CD14-positive monocyte (primary cell): ENCODE results near the gene TBCEL. TPM values are rescaled to one million over a fixed set of nuclear protein-coding genes. Genes with fewer than 3 reads are reported as not detected.

Source experiments
- DNase-seq, 3 donors: peaks; one replicate each; pipeline ENCODE4 v3.0.0-alpha.2; 2011 to 2022
- H2AFZ ChIP-seq: 2 replicates; pipeline ENCODE4 v1.6.0; 2012; ENCODE audit warnings: mild to moderate bottlenecking, low read depth, low read length, inconsistent platforms; ENCODE audit not compliant: insufficient read depth, poor library complexity, severe bottlenecking
- H3K27ac ChIP-seq, 2 donors: 1 replicate in 1 of 2; 2 replicates in 1 of 2; pipeline ENCODE4 v1.5.1; 2012 to 2013; ENCODE audit warnings: low read length in 2 of 2, control low read depth in 1 of 2, inconsistent platforms in 1 of 2, low read depth in 1 of 2, mild to moderate bottlenecking in 1 of 2
- H3K27me3 ChIP-seq, 2 donors: one replicate each; pipeline versions ENCODE4 v1.6.0 to v1.6.1; 2011 to 2013; ENCODE audit warnings: low read length in 2 of 2; ENCODE audit not compliant: control insufficient read depth in 2 of 2, insufficient read depth in 2 of 2
- H3K36me3 ChIP-seq, 2 donors: replicated peaks in 1 of 2; 1 replicate in 1 of 2; 2 replicates in 1 of 2; pipeline versions ENCODE4 v1.5.1 to v1.6.1; 2012 to 2013; ENCODE audit warnings: low read length in 2 of 2, control low read depth in 1 of 2, inconsistent platforms in 1 of 2, mild to moderate bottlenecking in 1 of 2; ENCODE audit not compliant: insufficient read depth in 2 of 2, control insufficient read depth in 1 of 2
- H3K4me1 ChIP-seq, 2 donors: 1 replicate in 1 of 2; 2 replicates in 1 of 2; pipeline versions ENCODE4 v1.5.1 to v1.6.1; 2012 to 2013; ENCODE audit warnings: low read length in 2 of 2, control low read depth in 1 of 2, inconsistent platforms in 1 of 2, mild to moderate bottlenecking in 1 of 2, moderate library complexity in 1 of 2; ENCODE audit not compliant: insufficient read depth in 2 of 2, control insufficient read depth in 1 of 2
- H3K4me2 ChIP-seq: replicated peaks from 2 replicates; pipeline ENCODE3; 2012; ENCODE audit warnings: low read length, moderate library complexity, mild to moderate bottlenecking; ENCODE audit not compliant: poor library complexity, severe bottlenecking; ENCODE audit errors: extremely low read depth
- H3K4me3 ChIP-seq, 3 experiments: fragments of 200-600 bp in 1 of 3; sonication (generic) in 1 of 3; replicated peaks in 1 of 3; 1 replicate in 2 of 3; 2 replicates in 1 of 3; pipeline ENCODE4 v1.5.1; 2011 to 2013; ENCODE audit warnings: low read length in 3 of 3, mild to moderate bottlenecking in 3 of 3, control low read depth in 2 of 3, low read depth in 2 of 3, inconsistent platforms in 1 of 3, moderate library complexity in 1 of 3
- H3K79me2 ChIP-seq: 2 replicates; pipeline ENCODE4 v1.6.0; 2012; ENCODE audit warnings: mild to moderate bottlenecking, control low read depth, inconsistent platforms, low read length, moderate library complexity; ENCODE audit not compliant: insufficient read depth
- H3K9ac ChIP-seq: 2 replicates; pipeline ENCODE4 v1.6.0; 2017; ENCODE audit warnings: low read length, mild to moderate bottlenecking; ENCODE audit not compliant: insufficient read depth, poor library complexity, severe bottlenecking
- H3K9me3 ChIP-seq, 2 donors: replicated peaks in 1 of 2; 1 replicate in 1 of 2; 2 replicates in 1 of 2; pipeline versions ENCODE4 v1.5.1 to v1.6.1; 2012 to 2013; ENCODE audit warnings: low read length in 2 of 2, control low read depth in 1 of 2; ENCODE audit not compliant: control insufficient read depth in 1 of 2, insufficient read depth in 1 of 2
- H4K20me1 ChIP-seq: 2 replicates; pipeline ENCODE4 v1.6.0; 2012; ENCODE audit warnings: mild to moderate bottlenecking, low read length, control low read depth, moderate library complexity; ENCODE audit not compliant: insufficient read depth
- H3K27ac Mint-ChIP-seq, 7 donors: one replicate each; pipeline ENCODE4 v1.8.0; 2020; ENCODE audit warnings: mild to moderate bottlenecking in 7 of 7, mixed read lengths in 7 of 7, moderate library complexity in 6 of 7, inconsistent platforms in 2 of 7
- H3K27me3 Mint-ChIP-seq, 3 donors: one replicate each; pipeline ENCODE4 v1.8.0; 2021 to 2022; ENCODE audit warnings: low read depth in 3 of 3, mild to moderate bottlenecking in 3 of 3, mixed read lengths in 3 of 3, moderate library complexity in 3 of 3, inconsistent platforms in 1 of 3
- H3K36me3 Mint-ChIP-seq, 2 donors: one replicate each; pipeline ENCODE4 v1.8.0; 2020; ENCODE audit warnings: mixed read lengths in 2 of 2, inconsistent platforms in 1 of 2, mild to moderate bottlenecking in 1 of 2
- H3K4me1 Mint-ChIP-seq: one replicate; pipeline ENCODE4 v1.8.0; 2020; ENCODE audit warnings: mild to moderate bottlenecking, mixed read lengths
- H3K4me3 Mint-ChIP-seq, 2 donors: one replicate each; pipeline ENCODE4 v1.8.0; 2020; ENCODE audit warnings: mild to moderate bottlenecking in 2 of 2, mixed read lengths in 2 of 2, moderate library complexity in 1 of 2
- H3K9me3 Mint-ChIP-seq, 7 donors: one replicate each; pipeline ENCODE4 v1.8.0; 2020 to 2022; ENCODE audit warnings: mixed read lengths in 7 of 7, mild to moderate bottlenecking in 6 of 7, moderate library complexity in 6 of 7, inconsistent platforms in 2 of 7
- WGBS: methylation state at CpG from one replicate; pipeline ENCODE4 v1.1.5; 2013; ENCODE audit warnings: missing lambda C conversion rate; ENCODE audit not compliant: insufficient coverage; 5-methylcytosine and 5-hydroxymethylcytosine counted together
- intact Hi-C, 2 donors: fragments of 100-400 bp; cut with micrococcal nuclease; formaldehyde crosslinking; loops; one replicate each; pipeline versions ENCODE4 v1.15.0 to v1.15.1; 2023
- polyA plus RNA-seq, 3 donors: library from polyadenylated mRNA; depleted of rRNA in 1 of 3; unstranded in 2 of 3; stranded (reverse) in 1 of 3; fragments of 300-500 nt in 2 of 3; fragments of >200 nt in 1 of 3; fragmentation: Illumina TruSeq in 2 of 3; gene quantifications; 1 replicate in 2 of 3; 2 replicates in 1 of 3; pipeline ENCODE4 v1.2.3, GENCODE V29; 2012 to 2021
- TF ChIP-seq, protein P1 (sequence below): fragments of 200-600 bp; IDR thresholded peaks from one replicate; pipeline ENCODE4 v1.8.0; 2022; ENCODE audit warnings: antibody characterized with exemption, mild to moderate bottlenecking

The TBCEL gene
- polyA plus RNA-seq, 3 donors = 3.9 to 6.5 (median 5.0) TPM

DNA sequence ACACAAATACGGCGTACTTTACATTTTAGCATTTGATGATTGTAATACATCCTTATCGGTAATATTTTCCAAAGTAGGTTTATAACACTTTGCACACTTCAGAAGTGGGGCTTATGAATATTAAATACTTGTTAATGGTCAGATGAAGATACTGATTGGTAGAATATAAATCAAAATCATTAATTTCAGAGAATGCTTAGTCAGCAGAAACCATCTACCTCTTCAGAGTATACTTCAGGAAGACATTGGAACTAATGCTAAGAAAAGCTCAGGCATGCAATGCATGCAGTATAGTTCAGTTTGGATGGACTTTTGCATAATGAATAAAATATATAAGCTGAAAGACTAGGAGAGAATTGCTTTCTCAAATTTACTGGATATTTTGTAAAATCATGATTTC, 57.4 kb downstream of the TBCEL start:
- Histone ChIP-seq H3K9me3 (no peaks in the 10 kb centered on the region), H3K27ac (no peak overlapping the region), H2AFZ (no peak overlapping the region), H3K79me2 (no peaks in the 10 kb centered on the region), H3K27me3 (no peaks in the 10 kb centered on the region), H3K4me1 (no peaks in the 10 kb centered on the region), H3K4me3 (no peak overlapping the region), H3K9ac (no peak overlapping the region), H3K4me2 (no peak overlapping the region), H3K36me3 (no peaks in the 10 kb centered on the region), H4K20me1 (no peaks in the 10 kb centered on the region)
- Mint-ChIP-seq H3K4me3 (no peak overlapping the region), H3K27ac (no peak overlapping the region), H3K27me3 (no peaks in the 10 kb centered on the region), H3K9me3 (no peaks in the 10 kb centered on the region), H3K36me3 (peaks cover 30 to 31% of the 10 kb centered on the region in 2 donors), H3K4me1 (no peaks in the 10 kb centered on the region)
- intact Hi-C loops = no loop called here
- TF ChIP-seq, protein P1, sequence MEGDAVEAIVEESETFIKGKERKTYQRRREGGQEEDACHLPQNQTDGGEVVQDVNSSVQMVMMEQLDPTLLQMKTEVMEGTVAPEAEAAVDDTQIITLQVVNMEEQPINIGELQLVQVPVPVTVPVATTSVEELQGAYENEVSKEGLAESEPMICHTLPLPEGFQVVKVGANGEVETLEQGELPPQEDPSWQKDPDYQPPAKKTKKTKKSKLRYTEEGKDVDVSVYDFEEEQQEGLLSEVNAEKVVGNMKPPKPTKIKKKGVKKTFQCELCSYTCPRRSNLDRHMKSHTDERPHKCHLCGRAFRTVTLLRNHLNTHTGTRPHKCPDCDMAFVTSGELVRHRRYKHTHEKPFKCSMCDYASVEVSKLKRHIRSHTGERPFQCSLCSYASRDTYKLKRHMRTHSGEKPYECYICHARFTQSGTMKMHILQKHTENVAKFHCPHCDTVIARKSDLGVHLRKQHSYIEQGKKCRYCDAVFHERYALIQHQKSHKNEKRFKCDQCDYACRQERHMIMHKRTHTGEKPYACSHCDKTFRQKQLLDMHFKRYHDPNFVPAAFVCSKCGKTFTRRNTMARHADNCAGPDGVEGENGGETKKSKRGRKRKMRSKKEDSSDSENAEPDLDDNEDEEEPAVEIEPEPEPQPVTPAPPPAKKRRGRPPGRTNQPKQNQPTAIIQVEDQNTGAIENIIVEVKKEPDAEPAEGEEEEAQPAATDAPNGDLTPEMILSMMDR = no peak
- no peak for DNase-seq
- WGBS = no CpG with 5 or more reads among the region's 3 CpGs

DNA sequence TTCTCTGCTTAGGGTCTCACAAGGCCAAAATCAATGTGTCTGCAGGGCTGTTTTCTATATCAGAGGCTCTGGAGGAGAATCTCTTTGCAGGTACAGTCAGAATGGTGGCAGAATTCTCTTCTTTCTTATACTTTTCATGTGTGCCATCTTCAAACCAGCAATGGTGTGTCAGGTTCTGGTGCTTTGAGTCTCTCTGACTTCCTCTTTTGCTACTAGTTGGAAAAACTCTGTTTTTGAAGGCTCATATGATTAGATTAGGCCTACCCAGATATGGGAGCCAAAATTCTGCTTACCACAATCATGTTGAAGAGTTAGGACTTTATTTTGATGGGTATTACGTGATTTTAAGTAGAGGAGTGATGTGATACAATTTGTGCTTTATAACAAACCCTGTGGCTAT, 58.3 kb downstream of the TBCEL start:
- Histone ChIP-seq H3K79me2 (no peaks in the 10 kb centered on the region), H3K4me1 (no peaks in the 10 kb centered on the region), H2AFZ (no peak overlapping the region), H3K9me3 (no peaks in the 10 kb centered on the region), H3K27me3 (no peaks in the 10 kb centered on the region), H4K20me1 (no peaks in the 10 kb centered on the region), H3K27ac (no peak overlapping the region), H3K4me2 (no peak overlapping the region), H3K9ac (no peak overlapping the region), H3K36me3 (peaks cover 5 to 7% of the 10 kb centered on the region in 2 donors), H3K4me3 (no peak overlapping the region)
- H3K27me3 Mint-ChIP-seq = no peaks in the 10 kb centered on the region
- intact Hi-C loops = no loop called here
- H3K4me1 Mint-ChIP-seq = no peaks in the 10 kb centered on the region
- DNase-seq = no peak
- no peaks in the 10 kb centered on the region for H3K9me3 Mint-ChIP-seq
- H3K27ac Mint-ChIP-seq = no peak overlapping the region
- TF ChIP-seq, protein P1 = no peak
- H3K36me3 Mint-ChIP-seq = peaks cover 36 to 37% of the 10 kb centered on the region in 2 donors
- H3K4me3 Mint-ChIP-seq = no peak overlapping the region
- WGBS = 100% methylated on average over 1 of the region's 1 CpG
